Loucy (cell line): ENCODE results near the gene LMO2.

Experiments
- EZH2phosphoT487 ChIP-seq: fragments of 200-600 bp; IDR thresholded peaks from 2 replicates; pipeline ENCODE4 v1.6.1; 2018; ENCODE audit warnings: antibody characterized with exemption, mild to moderate bottlenecking, moderate library complexity, borderline replicate concordance
- TF ChIP-seq, protein P1 (sequence below): fragments of 200-600 bp; sonication (generic); conservative IDR thresholded peaks from 2 replicates; pipeline ENCODE4 v1.5.1; 2014; ENCODE audit warnings: mild to moderate bottlenecking, antibody characterized with exemption, low read length

DNA sequence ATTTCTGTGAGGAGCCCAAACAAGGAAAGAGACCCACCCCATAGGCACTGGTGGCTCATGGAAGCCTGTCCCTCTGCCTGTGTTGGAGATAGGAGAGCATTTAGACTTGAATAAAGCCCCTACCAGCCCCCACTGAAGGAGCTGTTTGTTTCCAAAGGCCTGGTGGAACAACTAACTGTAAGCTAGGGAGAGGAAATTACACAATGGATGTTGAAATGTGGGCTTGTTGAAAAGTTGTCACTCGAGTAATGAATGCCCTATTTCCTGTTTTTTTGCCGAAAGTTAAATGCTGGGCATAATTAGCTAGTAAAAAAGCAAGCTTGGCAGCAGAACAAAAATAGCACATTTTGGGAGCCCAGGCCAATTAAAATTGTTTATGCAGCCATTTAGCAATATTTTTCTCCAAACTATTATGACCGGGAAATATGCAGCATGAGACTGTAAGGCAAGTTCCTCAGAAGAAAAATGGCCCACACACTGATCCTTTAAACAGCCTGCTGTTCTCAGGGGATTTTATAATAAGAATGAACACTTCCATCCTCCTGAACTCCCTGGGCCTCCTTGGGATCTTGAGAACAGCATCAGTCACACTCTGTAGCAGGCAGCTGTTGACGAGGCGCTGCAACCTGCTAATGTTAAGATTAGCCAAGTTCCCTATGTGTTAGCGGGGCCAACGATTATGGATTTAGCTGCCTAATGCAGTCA is 38.6 kb upstream of the LMO2 start:
- TF ChIP-seq, protein P1, sequence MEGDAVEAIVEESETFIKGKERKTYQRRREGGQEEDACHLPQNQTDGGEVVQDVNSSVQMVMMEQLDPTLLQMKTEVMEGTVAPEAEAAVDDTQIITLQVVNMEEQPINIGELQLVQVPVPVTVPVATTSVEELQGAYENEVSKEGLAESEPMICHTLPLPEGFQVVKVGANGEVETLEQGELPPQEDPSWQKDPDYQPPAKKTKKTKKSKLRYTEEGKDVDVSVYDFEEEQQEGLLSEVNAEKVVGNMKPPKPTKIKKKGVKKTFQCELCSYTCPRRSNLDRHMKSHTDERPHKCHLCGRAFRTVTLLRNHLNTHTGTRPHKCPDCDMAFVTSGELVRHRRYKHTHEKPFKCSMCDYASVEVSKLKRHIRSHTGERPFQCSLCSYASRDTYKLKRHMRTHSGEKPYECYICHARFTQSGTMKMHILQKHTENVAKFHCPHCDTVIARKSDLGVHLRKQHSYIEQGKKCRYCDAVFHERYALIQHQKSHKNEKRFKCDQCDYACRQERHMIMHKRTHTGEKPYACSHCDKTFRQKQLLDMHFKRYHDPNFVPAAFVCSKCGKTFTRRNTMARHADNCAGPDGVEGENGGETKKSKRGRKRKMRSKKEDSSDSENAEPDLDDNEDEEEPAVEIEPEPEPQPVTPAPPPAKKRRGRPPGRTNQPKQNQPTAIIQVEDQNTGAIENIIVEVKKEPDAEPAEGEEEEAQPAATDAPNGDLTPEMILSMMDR: no peak
- no peak for TF ChIP-seq EZH2phosphoT487
